ENCODE measurements around the gene ATF1. TPM values are rescaled to one million over a fixed set of nuclear protein-coding genes. Genes with fewer than 3 reads are reported as not detected.

Gene ATF1
- total RNA-seq, 2 donors from 2014 or later = 53.8 to 55.7 TPM

DNA sequence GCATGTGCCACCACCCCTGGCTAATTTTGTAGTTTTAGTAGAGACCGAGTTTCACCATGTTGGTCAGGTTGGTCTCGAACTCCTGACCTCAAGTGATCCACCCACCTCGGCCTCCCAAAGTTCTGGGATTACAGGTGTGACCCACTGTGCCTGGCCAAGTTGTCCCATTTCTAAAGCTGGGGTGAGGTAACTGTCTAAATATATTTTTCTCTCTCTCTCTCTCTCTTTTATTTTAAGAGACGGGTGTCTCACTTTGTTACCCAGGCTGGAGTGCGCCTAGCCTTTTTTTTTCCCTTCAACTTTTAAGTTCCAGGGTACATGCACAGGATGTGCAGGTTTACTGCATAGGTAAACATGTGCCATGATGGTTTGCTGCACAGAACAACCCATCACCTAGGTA, 8.6 kb downstream of the ATF1 start:
- H3K9me3 Mint-ChIP-seq = no peaks in the 10 kb centered on the region

GRCh38 chr12:50772877-50773276, 9.0 kb downstream of the ATF1 start:
- Mint-ChIP-seq H3K27me3 (no peaks in the 10 kb centered on the region), H3K27ac (no peak overlapping the region), H3K9me3 (no peaks in the 10 kb centered on the region), H3K4me3 (no peak overlapping the region), H3K4me1 (peaks cover 24% of the 10 kb centered on the region), H3K36me3 (ENCODE audit: low read depth) (peaks cover 37% of the 10 kb centered on the region)
- no peak for ATAC-seq (replicated peaks)

More for the DNA sequence above, 8.6 kb downstream of the ATF1 start:
- H3K4me1 Mint-ChIP-seq = peaks cover 22% of the 10 kb centered on the region
- no peak for ATAC-seq (replicated peaks)
- peaks cover 37% of the 10 kb centered on the region for H3K36me3 Mint-ChIP-seq (ENCODE audit: low read depth)
- H3K27me3 Mint-ChIP-seq = no peaks in the 10 kb centered on the region
- no peak overlapping the region for H3K4me3 Mint-ChIP-seq
- no peak overlapping the region for H3K27ac Mint-ChIP-seq

- no peak for ATAC-seq (replicated peaks)
- H3K4me1 Mint-ChIP-seq = peaks cover 26% of the 10 kb centered on the region
These were observed 11.3 kb downstream of the ATF1 start for GRCh38 chr12:50775251-50775650.

DNA sequence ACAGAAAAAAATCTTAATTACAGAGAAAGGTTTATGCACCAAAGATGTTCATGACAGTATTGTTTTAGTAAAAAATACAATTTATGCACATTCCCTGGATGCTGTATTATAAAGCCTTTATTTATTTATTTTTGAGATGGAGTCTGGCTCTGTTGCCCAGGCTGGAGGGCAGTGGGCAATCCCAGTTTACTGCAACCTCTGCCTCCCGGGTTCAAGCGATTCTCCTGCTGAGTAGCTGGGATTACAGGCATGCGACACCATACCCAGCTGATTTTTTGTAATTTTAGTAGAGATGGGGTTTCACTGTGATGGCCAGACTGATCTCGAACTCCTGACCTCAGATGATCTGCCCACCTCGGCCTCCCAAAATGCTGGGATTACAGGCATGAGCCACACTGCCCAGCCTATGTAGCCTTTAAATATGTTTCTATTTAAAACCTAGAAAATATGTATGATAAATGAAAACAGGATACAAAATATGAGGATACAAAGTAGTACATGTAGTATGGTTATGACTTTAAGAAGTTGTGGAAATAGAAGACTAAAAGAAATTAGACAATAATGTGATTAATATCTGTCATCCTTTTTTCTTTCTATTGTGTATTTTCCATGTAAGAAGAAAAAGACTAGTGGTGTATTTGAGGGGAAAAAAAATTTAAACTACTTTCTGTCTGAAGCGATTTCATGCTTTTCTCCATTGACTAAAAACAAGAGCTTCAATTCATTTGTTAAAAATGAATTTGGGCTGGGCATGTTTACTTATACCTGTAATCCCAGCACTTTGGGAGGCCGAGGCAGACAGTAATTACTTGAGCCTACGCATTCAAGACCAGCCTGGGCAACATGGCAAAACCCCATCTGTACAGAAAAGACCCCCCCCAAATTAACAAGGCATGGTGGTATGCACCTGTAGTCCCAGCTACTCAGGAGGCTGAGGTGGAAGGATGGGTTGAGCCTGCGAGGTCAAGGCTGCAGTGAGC, 13.1 kb downstream of the ATF1 start:
- Mint-ChIP-seq H3K36me3 (ENCODE audit: low read depth) (peaks cover 41% of the 10 kb centered on the region), H3K4me3 (peak overlapping the region; percentile 39), H3K27ac (peak overlapping the region; percentile 80), H3K9me3 (no peaks in the 10 kb centered on the region), H3K27me3 (no peaks in the 10 kb centered on the region), H3K4me1 (peaks cover 26% of the 10 kb centered on the region)
- peak; percentile 74 for ATAC-seq (replicated peaks)

More at GRCh38 chr12:50775251-50775650, 11.3 kb downstream of the ATF1 start:
- no peaks in the 10 kb centered on the region for H3K9me3 Mint-ChIP-seq
- no peaks in the 10 kb centered on the region for H3K27me3 Mint-ChIP-seq
- H3K27ac Mint-ChIP-seq = no peak overlapping the region
- H3K4me3 Mint-ChIP-seq = no peak overlapping the region
- peaks cover 41% of the 10 kb centered on the region for H3K36me3 Mint-ChIP-seq (ENCODE audit: low read depth)

GRCh38 chr12:50778663-50779590, 15.0 kb downstream of the ATF1 start:
- ATAC-seq (replicated peaks) = no peak

GRCh38 chr12:50780013-50780412, 16.1 kb downstream of the ATF1 start:
- Mint-ChIP-seq H3K27ac (no peak overlapping the region), H3K9me3 (no peaks in the 10 kb centered on the region), H3K27me3 (no peaks in the 10 kb centered on the region), H3K36me3 (ENCODE audit: low read depth) (peaks cover 48% of the 10 kb centered on the region), H3K4me1 (peaks cover 22% of the 10 kb centered on the region), H3K4me3 (no peak overlapping the region)
- no peak for ATAC-seq (replicated peaks)

More at GRCh38 chr12:50778663-50779590, 15.0 kb downstream of the ATF1 start:
- Mint-ChIP-seq H3K9me3 (no peaks in the 10 kb centered on the region), H3K4me3 (no peak overlapping the region), H3K4me1 (peaks cover 15% of the 10 kb centered on the region), H3K27me3 (no peaks in the 10 kb centered on the region), H3K27ac (peak overlapping the region; percentile 61), H3K36me3 (ENCODE audit: low read depth) (peaks cover 43% of the 10 kb centered on the region)

DNA sequence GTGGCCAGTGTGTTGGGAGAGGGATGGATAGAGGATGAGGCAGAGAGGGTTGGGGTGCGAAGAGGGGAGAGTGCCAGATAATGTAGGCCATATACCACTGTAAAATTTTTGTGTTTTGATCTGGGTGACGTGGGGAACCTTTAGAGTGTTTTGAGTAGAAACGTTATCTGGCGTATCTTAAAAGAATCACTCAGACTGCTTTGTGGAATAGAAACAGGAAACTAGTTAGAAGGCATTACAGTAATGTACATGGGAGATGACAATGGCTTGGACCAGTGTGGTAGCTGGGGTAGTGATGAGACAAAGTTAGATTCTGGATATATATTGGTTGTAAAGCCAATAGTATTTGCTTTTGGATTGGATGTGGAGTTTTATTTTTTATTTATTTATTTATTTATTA, 20.6 kb downstream of the ATF1 start:
- H3K9me3 Mint-ChIP-seq = no peaks in the 10 kb centered on the region
- H3K4me1 Mint-ChIP-seq = peaks cover 12% of the 10 kb centered on the region
- peak; percentile 84 for ATAC-seq (replicated peaks)
- H3K4me3 Mint-ChIP-seq = peak overlapping the region; percentile 11
- peaks cover 73% of the 10 kb centered on the region for H3K36me3 Mint-ChIP-seq (ENCODE audit: low read depth)
- H3K27ac Mint-ChIP-seq = peak overlapping the region; percentile 30
- no peaks in the 10 kb centered on the region for H3K27me3 Mint-ChIP-seq

DNA sequence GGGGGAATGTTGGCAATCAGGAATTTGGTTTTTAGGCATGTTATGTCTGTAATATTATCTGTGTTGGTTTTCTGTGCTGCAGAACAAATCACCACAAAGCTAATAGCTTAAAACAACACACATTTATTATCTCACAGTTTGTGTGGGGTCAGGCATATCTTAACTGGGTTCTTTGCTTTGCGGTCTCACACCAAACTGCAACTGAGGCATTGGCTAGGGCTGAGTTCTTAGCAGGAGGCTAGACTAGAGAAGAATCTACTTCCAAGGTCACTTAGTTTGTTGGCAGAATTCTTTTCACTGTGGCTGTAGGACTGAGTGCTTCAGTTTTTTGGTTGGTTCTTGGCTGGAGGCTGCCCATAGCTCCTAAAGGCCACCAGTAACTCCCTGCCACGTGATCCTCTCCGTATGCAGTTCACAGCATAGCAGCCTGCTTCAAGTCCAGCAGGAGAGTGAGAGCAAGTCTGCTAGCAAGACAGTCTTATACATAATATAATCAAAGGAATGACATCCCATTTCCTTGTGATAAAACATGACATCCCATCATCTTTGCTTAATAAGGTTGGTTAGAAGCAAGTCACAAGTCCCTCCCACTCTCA, 21.6 kb downstream of the ATF1 start:
- Mint-ChIP-seq H3K4me3 (no peak overlapping the region), H3K9me3 (no peaks in the 10 kb centered on the region), H3K27ac (no peak overlapping the region), H3K27me3 (no peaks in the 10 kb centered on the region), H3K4me1 (peaks cover 16% of the 10 kb centered on the region), H3K36me3 (ENCODE audit: low read depth) (peaks cover 65% of the 10 kb centered on the region)
- ATAC-seq (replicated peaks) = no peak

DNA sequence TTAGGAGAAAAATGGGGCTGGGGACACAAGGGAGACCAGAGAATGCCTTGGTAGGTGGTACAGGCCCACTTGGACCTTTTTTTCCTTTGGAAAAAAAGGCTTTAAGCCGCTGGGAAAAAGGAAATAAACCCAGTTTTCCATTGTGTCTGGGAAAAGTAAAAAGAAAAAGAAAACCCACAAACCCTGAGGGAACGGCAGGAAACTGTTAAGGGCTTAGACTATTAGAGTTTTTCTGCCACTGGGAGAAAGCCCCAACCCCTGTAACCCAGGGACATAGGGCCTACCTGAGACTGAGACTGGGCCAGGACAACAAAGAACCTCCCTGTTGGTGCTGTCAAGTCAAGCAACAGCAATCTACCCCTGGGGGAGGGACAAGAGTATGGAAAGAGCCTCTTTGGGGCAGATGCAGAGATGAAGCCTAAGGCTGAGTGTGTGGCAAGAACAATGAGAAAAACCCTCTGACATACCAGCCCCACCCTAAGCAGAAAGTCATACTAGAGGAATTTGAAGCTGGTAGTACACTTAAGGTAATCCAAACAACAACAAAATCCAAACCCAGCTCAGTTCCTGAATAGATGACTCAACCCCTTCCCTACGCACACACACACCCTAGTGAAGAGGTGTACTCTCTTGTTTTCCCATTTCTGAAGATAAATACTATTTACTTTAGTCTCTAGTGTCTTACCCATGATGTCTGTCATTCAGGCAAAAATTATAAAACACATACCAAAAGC, 22.8 kb downstream of the ATF1 start:
- no peaks in the 10 kb centered on the region for H3K9me3 Mint-ChIP-seq
- no peak for ATAC-seq (replicated peaks)
- no peak overlapping the region for H3K27ac Mint-ChIP-seq
- H3K27me3 Mint-ChIP-seq = no peaks in the 10 kb centered on the region
- H3K4me1 Mint-ChIP-seq = peaks cover 27% of the 10 kb centered on the region
- no peak overlapping the region for H3K4me3 Mint-ChIP-seq
- H3K36me3 Mint-ChIP-seq (ENCODE audit: low read depth) = peaks cover 58% of the 10 kb centered on the region

GRCh38 chr12:50787618-50788017, 23.7 kb downstream of the ATF1 start:
- Mint-ChIP-seq H3K4me1 (peaks cover 28% of the 10 kb centered on the region), H3K36me3 (ENCODE audit: low read depth) (peaks cover 58% of the 10 kb centered on the region), H3K9me3 (no peaks in the 10 kb centered on the region), H3K4me3 (no peak overlapping the region), H3K27ac (no peak overlapping the region), H3K27me3 (no peaks in the 10 kb centered on the region)
- no peak for ATAC-seq (replicated peaks)

DNA sequence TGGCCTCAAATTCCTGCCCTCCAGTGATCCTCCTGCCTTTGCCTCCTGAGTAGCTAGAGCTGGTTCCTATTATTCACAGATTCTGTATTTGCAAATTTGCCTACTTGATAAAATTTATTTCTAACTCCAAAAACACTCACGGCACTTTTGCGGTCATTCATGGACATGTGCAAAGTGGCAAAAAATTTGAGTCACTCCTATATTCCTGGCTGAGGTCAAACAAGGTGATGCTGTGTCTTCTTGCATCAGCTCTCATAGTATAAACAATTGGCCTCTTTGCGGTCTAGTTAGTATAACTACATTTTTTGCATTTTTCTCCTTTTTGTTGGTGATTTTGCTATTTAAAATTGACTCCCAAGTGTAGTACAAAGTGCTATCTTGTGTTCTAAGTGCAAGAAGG, 24.7 kb downstream of the ATF1 start:
- Mint-ChIP-seq H3K27ac (no peak overlapping the region), H3K4me1 (peaks cover 28% of the 10 kb centered on the region), H3K27me3 (no peaks in the 10 kb centered on the region), H3K4me3 (no peak overlapping the region), H3K36me3 (ENCODE audit: low read depth) (peaks cover 53% of the 10 kb centered on the region), H3K9me3 (no peaks in the 10 kb centered on the region)
- no peak for ATAC-seq (replicated peaks)

- Mint-ChIP-seq H3K4me1 (peaks cover 19% of the 10 kb centered on the region), H3K4me3 (no peak overlapping the region), H3K36me3 (ENCODE audit: low read depth) (peaks cover 44% of the 10 kb centered on the region), H3K27ac (peak overlapping the region; percentile 35), H3K9me3 (no peaks in the 10 kb centered on the region), H3K27me3 (no peaks in the 10 kb centered on the region)
- no peak for ATAC-seq (replicated peaks)
These were observed 26.2 kb downstream of the ATF1 start for GRCh38 chr12:50790081-50790480.

- Mint-ChIP-seq H3K4me1 (peaks cover 10% of the 10 kb centered on the region), H3K9me3 (no peaks in the 10 kb centered on the region), H3K27me3 (no peaks in the 10 kb centered on the region), H3K4me3 (no peak overlapping the region), H3K27ac (no peak overlapping the region), H3K36me3 (ENCODE audit: low read depth) (peaks cover 86% of the 10 kb centered on the region)
- ATAC-seq (replicated peaks) = no peak
These were observed 36.0 kb downstream of the ATF1 start for GRCh38 chr12:50799908-50800307.
